IPS-18c (cell line): Measurements from ENCODE around the gene SNX11.

Source experiments
- H3K4me3 ChIP-seq: 2 replicates; pipeline ENCODE4 v1.7.0; 2013; ENCODE audit warnings: low read depth, mild to moderate bottlenecking, low read length, moderate library complexity; ENCODE audit not compliant: insufficient read depth
- H3K9me3 ChIP-seq: one replicate; pipeline ENCODE4 v1.6.1; 2013; ENCODE audit warnings: mild to moderate bottlenecking, low read length, moderate library complexity; ENCODE audit not compliant: control insufficient read depth, insufficient read depth

Gene SNX11

GRCh38 chr17:48081858-48082257, 25.7 kb upstream of the SNX11 start:
- H3K4me3 ChIP-seq, result no peak overlapping the region

GRCh38 chr17:48084932-48085331, 22.6 kb upstream of the SNX11 start:
- no peak overlapping the region for H3K4me3 ChIP-seq
- peaks cover 4% of the 10 kb centered on the region for H3K9me3 ChIP-seq

More at GRCh38 chr17:48081858-48082257, 25.7 kb upstream of the SNX11 start:
- H3K9me3 ChIP-seq, result peaks cover 4% of the 10 kb centered on the region

- H3K9me3 ChIP-seq, result peaks cover 2% of the 10 kb centered on the region
- no peak overlapping the region for H3K4me3 ChIP-seq
Measured at GRCh38 chr17:48093341-48094045, 14.1 kb upstream of the SNX11 start.

GRCh38 chr17:48095611-48096010, 12.0 kb upstream of the SNX11 start:
- H3K9me3 ChIP-seq, result peaks cover 2% of the 10 kb centered on the region

GRCh38 chr17:48100160-48100559, 7.4 kb upstream of the SNX11 start:
- Histone ChIP-seq H3K9me3 (no peaks in the 10 kb centered on the region), H3K4me3 (peak overlapping the region; percentile 96)

More at GRCh38 chr17:48095611-48096010, 12.0 kb upstream of the SNX11 start:
- H3K4me3 ChIP-seq, result no peak overlapping the region

- Histone ChIP-seq H3K9me3 (no peaks in the 10 kb centered on the region), H3K4me3 (peak overlapping the region; percentile 96)
Measured at GRCh38 chr17:48100591-48101011, 7.0 kb upstream of the SNX11 start.

GRCh38 chr17:48101012-48101720, 6.4 kb upstream of the SNX11 start, which contains the start of gene CBX1:
CBX1 (minus strand) TSS chr17:48101478; CDS start chr17:48077004, 24,474 bp downstream.
- Histone ChIP-seq H3K9me3 (no peaks in the 10 kb centered on the region), H3K4me3 (peak within 1 kb of the TSS; percentile 96)

- Histone ChIP-seq H3K4me3 (no peak overlapping the region), H3K9me3 (no peaks in the 10 kb centered on the region)
Measured at GRCh38 chr17:48102043-48102750, 5.4 kb upstream of the SNX11 start.

- H3K9me3 ChIP-seq, result no peaks in the 10 kb centered on the region
- H3K4me3 ChIP-seq, result no peak overlapping the region
Measured at GRCh38 chr17:48102798-48103715, 4.5 kb upstream of the SNX11 start.

- Histone ChIP-seq H3K4me3 (no peak overlapping the region), H3K9me3 (no peaks in the 10 kb centered on the region)
Measured at GRCh38 chr17:48104440-48104839, 3.1 kb upstream of the SNX11 start.

GRCh38 chr17:48106802-48107136, 797 bp upstream of the SNX11 start:
- H3K4me3 ChIP-seq, result peak overlapping the region; percentile 94
- H3K9me3 ChIP-seq, result no peaks in the 10 kb centered on the region

- H3K4me3 ChIP-seq, result no peak overlapping the region
Measured at GRCh38 chr17:48110761-48111160, 3.2 kb downstream of the SNX11 start.

GRCh38 chr17:48111937-48112241, 4.3 kb downstream of the SNX11 start:
- Histone ChIP-seq H3K9me3 (no peaks in the 10 kb centered on the region), H3K4me3 (no peak overlapping the region)

More at GRCh38 chr17:48110761-48111160, 3.2 kb downstream of the SNX11 start:
- no peaks in the 10 kb centered on the region for H3K9me3 ChIP-seq

- no peak overlapping the region for H3K4me3 ChIP-seq
- H3K9me3 ChIP-seq, result no peaks in the 10 kb centered on the region
Measured at GRCh38 chr17:48113201-48113676, 5.7 kb downstream of the SNX11 start.

- no peak overlapping the region for H3K4me3 ChIP-seq
- peaks cover 2% of the 10 kb centered on the region for H3K9me3 ChIP-seq
Measured at GRCh38 chr17:48121923-48122664, 14.5 kb downstream of the SNX11 start.

- Histone ChIP-seq H3K4me3 (no peak overlapping the region), H3K9me3 (peaks cover 2% of the 10 kb centered on the region)
Measured at GRCh38 chr17:48122665-48123045, 15.1 kb downstream of the SNX11 start.
